GM18519 (cell line): ENCODE data around the gene USHBP1.

ENCODE experiments used
- ATAC-seq: cut with Tn5 transposase; IDR thresholded peaks from one replicate; pipeline ENCODE4 v1.9.1; 2021; ENCODE audit warnings: mild to moderate bottlenecking, moderate library complexity; ENCODE audit not compliant: unreplicated experiment, low FRiP score

The USHBP1 gene

DNA sequence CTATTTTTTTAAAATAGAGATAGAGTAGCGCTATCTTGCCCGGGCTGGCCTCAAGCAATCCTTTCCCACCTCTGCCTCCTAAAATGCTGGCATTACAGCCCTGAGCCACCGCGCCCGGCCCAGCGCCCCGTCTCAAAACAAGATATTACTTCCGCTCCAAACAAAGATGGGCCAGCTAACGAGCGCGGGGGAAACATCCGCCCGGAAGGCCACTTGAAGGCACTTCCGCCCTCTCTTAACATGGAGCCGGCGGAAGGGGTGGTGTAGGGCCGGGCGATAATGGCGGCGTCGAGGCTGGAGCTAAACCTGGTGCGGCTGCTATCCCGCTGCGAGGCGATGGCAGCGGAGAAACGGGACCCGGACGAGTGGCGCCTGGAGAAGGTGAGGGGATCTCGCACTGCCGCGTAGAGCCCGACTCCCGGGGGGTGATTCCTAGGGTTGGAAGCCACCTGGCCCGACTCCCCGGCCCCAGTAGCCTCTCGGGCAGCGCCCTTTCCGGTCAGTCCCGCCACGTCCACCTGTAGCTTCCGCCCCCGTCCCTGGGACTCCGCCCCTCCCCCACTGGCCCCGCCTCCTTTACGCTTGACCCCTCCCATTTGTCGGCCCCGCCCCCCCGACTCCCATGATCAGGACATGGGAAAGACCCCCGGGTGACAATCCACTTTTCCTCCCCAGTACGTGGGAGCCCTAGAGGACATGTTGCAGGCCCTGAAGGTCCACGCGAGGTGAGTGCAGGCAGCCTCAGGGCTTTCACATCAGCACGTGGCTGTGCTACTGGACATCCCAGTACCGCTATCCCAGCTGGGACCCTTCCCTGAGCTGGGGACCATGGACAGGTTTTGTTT, 49.2 kb downstream of the USHBP1 start, which contains the start of gene USE1:
Gene USE1, plus strand, starts transcription at position 231 of the 845 bp plus-strand sequence. Its CDS starts 49 bp downstream, at position 280.
- ATAC-seq = no peak

DNA sequence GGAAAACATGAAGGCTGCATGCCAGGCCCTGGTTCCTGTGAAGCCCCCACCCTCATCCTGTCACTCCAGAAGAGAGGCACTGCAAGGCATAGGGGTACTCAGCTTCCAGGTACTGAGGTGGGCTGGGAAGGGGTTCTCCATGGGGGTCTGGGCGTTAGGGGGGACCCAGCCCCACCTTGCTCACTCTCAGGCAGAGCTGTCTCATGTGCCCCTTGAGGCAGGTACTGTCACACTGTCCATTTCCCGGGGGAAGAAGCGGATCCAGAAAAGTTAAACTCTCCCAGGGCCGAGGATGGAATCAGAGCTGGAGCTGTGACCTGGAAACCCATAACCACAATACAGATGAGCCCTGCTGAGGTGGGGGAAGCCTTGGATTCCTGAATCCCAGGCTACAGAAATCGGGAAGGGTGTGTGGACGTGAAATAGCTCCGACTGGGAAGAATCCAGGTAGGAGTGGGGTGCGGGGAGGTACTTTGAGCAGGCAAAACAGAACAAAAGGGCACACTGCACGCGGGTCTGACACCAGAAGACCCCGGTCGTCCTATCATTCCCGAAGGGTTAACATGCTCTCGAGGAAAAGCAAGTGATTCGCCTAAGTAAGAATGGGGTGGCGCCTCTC, 49.9 kb downstream of the USHBP1 start:
- no peak for ATAC-seq

DNA sequence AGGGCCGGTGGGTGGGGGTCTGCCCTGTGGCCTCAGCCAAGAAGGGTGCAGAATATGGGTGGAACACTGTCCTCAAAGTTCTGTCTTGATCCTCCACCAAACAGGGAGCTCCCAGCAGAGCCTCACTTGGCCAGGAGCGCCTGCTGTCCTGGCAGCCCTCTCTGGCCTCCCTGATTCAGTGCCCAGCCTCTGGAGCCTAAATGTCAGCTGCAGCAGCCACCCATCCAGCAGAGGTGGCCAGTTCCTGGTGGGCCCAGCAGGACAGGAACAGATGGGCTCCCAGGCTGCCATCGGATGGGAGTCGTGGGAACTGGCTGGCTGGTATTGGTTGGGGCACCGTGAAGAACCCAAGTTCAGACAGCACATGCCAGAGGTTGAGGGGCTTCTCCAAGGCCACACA, 51.2 kb downstream of the USHBP1 start:
- ATAC-seq = no peak

DNA sequence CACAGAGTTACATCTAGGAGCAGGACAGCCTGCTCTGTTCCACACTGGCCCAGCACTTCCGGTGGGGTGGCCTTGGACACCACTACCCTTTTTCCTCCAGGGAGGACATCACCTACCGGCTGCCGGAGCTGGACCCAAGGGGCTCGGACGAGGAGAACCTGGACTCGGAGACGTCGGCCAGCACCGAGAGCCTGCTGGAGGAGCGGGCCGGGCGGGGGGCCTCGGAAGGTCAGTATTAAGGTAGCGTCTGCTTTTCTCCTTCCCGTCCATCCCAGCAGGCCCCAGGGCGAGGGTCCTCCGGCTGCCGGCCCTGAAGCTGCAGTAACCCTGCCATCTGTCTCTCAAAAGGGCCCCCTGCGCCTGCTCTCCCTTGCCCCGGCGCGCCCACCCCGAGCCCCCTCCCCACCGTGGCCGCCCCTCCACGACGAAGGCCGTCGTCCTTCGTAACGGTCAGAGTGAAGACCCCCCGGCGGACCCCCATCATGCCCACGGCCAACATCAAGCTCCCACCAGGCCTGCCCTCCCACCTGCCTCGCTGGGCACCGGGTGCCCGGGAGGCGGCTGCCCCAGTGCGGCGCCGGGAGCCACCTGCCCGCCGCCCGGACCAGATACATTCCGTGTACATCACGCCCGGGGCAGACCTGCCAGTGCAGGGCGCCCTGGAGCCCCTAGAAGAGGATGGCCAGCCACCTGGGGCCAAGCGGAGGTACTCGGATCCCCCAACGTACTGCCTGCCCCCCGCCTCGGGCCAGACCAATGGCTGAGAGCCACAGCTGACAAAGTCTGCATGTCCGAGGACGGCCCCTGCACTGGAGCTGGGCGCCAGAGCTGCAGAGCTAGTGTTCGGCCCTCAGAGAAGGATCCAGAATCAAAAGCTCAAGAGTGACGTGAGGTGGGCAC, 52.7 kb downstream of the USHBP1 start:
- ATAC-seq = no peak

- no peak for ATAC-seq
Measured at GRCh38 chr19:17210296-17210695, 54.2 kb downstream of the USHBP1 start.

DNA sequence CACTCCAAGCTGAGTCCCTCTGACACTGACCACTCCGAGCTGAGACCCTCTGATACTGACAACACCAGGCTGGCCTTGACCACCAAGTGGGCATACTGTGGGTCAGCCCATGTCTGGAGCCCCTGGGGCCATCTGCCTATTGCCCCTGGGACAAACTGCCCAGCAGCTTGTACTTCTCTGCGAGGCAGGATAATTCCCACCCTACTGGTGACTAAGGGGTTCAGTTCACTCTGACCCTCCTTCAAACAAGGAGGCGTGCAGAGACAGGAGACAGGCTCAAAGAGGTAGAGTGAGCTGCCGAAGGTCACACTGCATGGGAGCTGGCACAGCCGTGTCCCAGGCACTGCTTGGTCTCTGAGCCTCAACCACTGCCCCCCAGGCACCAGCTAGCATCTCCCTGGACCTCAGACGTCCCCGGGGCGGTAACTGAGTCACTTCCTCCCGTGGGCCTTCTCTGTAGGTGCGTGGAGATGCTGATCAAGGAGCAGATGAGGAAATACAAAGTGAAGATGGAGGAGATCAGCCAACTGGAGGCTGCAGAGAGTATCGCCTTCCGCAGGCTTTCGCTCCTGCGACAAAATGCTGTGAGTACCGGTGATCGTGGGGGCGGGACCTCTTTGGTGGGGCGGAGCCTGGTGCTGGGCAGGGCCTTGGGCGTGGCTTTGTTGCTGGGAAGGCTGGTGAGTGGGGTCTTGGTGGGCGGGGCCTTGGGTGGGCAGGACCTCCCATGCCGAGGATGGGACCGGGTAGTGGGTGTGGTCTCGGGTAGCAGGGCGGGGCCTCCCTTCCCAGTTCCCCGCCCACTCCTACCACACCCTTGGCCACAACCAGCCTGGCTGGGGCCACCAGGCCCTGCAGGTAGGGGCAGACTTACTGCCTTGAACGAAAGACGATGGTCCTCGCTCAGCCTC, 55.2 kb downstream of the USHBP1 start:
- no peak for ATAC-seq

DNA sequence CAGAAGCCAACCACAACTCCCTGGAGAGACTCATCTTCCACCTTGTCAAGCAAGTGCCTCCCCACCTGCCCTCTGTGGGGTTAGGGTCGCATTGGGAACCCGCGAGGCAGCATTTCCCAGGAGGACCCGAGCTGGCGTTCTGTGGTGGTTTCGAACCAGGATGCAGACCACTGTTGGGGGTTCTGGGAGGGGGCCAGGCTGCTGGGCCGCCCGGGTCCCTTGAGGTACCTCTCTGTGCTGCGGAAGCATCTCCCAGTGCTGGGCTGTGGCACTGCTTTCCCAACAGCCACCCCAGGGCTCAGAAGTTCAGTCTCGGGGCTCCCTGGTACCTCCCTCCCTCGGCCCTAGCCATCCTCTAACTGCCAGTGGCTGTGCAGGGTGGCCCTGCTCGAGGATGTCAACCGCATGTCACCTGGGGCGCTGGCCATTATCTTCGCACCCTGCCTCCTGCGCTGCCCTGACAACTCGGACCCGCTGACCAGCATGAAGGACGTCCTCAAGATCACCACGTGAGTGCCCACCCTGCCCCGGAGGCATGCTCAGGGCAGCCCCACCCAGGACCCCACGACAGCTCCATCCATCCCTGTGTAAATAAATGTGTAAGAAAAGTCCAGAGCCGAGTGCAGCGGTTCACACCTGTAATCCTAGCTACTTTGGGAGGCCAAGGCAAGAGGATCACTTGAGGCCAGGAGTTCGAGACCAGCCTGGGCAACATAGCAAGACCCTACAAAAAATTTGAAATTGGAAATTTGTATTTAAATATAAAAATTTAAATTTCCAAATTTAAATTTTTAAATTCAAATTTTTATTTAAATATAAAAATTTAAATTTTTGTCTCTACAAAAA, 57.6 kb downstream of the USHBP1 start:
- no peak for ATAC-seq

GRCh38 chr19:17205237-17206140, 59.1 kb downstream of the USHBP1 start:
- no peak for ATAC-seq

DNA sequence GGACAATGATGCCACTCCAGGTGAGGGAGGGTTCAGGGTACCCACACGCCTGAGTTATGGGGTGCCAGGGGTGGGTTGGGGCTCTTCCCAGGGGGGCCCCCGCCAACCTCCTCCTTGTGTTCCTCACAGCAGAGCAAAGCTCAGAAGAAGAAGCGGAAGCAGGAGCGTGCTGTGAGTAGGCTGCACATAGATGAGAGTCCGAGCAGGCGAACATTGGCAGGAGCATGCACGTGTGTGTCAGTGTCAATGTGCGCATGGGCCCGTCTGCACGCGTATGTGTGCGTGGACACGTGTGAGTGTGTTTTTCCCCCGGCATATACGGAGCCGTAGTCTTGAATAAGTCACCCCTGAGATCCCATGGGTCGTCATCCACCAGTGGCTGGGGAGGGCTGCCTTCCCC, 61.8 kb downstream of the USHBP1 start:
- ATAC-seq = no peak

GRCh38 chr19:17202249-17202648, 62.3 kb downstream of the USHBP1 start:
- no peak for ATAC-seq

DNA sequence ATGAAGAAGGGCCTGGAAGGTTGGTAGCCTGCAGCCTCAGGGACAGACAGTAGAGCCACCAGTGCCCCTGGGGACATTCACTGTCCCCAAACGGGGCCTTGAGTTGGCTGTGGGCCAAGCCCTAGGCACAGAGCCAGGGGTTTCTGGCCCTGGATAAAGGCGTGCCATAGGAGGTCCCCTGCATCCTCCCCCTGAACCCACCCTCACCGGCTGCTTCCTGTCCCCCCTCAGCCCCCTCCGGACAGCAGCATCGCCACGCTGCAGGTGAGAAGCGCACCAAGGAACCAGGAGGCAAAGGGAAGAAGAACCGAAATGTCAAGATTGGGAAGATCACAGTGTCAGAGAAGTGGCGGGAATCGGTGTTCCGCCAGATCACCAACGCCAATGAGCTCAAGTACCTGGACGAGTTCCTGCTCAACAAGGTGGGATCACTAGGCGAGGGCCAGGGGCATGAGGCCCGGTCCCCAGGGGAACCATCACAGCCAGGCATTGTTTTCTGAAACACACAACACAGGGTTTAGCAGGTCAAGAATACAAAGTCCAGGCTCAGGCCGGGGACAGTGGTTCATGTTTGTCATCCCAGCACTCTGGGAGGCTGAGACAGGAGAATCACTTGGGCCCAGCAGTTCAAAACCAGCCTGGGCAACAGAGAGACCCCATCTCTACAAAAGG, 64.0 kb downstream of the USHBP1 start:
- ATAC-seq = no peak
